ENCODE data around the gene PLCB1.

PLCB1 gene

DNA sequence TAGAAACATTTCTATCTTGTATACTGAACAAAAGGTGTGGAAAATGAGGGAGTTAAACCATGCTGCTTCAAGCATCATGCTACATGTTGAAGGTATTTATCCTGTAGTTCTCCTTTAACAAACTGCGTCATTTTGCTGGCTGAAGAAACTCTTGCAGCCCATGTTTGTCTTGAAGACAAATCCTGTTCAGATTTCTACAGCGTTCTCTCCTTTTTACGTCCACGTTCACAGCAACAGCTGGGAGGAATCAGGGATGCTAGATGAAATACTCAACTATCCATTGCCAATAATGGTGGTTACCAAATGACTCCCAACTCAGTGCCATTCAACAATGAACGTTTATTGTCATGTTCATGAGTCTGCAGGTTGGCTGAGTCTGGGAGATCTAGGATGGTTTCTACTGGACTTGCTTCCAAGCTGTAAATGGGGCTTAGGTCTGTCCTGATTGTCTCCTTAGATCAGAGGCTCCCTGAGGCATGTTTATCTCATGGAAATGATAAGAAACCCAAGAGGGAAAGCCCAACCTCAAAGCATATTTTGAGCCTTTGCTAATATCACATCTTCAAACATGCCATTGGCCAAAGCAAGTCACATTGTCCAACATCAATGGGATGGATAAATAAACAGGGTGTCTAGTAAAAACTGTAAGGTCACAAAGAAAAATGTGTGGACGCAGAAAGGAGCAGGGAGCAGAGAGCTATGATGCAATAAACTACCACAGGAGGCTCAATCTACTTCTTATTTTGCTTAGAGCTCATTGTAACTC is 2.7 kb upstream of the PLCB1 start:
- DNase-seq (ENCODE audit: low spot score): peak; percentile 12

DNA sequence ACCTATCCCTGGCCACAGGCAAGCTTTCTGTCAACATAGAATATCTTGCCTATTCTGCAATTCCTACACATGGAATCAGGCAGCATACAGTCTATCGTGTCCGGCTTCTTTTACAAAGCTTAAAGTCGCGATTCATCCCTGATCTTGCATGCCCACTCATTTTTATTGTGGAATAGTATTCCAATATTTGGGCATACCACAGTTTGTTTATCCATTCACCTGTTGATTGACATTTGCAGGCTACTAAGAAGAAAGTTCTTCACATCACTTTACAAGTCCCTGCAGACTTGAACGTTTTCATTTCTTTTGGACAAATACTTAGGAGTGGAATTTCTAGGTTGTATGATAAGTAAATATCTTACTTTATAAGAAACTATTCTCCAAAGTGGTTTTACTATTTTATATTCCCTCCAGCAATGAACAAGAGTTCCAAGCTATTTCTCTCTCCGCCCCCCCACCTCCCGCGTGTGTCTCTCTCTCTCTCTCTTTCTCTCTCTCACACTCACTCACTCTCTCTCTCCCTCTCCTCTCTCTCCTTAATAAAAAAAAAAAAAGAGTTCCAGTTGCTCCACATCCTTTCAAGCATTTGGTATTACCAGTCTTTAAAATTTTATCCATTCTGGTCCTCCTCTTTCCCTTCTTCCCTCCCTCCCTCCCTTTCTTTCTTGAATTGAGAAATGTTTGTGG is 1.1 kb upstream of the PLCB1 start:
- DNase-seq (ENCODE audit: low spot score): no peak

DNA sequence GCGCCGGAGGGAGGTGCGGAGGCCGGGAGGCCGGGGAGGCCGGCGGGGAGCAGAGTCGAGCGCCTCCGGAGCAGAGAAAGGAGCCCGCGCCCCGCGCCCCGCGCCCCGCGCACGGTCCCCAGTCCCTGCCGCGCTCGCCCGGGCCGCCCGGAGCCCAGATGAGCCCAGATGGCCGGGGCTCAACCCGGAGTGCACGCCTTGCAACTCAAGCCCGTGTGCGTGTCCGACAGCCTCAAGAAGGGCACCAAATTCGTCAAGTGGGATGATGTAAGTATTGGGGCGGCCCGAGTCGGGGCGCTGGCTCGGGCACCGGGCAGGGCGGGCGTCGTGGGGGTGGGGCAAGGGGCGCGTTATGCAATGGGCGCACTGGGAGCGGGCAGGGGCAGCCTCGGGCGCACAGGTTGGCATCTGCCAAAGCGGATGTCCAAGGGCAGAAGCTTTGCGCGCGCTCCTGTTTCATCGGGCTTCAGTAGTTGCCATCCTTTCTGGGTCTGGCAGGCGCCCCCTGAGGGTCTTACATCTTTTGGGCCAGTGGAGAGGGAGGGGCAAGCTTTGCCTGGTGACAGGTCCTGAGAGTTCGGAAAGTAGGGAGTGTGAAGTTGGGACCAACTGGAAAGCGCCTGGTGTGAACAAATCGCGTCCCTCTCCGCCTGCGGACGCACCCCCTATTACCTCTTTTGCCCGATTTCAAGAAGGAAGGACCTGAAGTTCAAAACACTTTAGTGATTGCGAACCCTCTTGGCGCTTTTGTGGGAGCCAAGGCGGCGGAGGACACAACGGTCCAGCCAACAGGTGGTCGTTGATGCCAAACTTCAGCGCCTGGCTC is 631 bp downstream of the PLCB1 start:
- no peak for DNase-seq (ENCODE audit: low spot score)

- DNase-seq (ENCODE audit: low spot score): no peak
These were observed 1.3 kb downstream of the PLCB1 start for GRCh38 chr20:8133310-8133768.

DNA sequence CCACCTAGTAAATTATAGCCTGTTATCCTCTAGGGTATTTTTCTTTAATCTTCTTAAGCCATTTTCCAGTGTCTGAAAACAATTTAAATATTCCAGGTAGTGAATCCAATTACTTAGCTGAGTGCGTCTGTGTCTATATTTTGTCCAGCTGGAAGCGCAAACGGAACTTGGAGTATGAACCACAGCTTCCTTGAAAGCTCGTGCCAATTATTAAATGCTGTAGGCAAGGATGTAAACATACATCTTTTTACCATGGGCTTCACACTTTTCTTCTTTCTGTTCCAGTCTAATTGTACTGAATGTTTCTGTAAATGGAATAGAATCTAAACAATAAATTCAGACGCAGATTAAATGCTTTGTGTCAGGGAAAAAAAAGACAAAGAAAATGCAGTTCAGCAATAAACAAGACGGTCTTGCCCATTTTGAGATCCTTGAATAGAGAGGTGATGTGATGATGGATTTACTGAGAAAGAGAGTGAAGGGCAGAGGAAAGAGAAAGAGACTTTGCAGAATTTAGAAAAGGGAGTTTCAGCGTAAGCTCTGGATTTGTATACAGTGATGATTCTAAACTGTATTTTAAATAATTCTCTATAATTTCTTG is 1.9 kb downstream of the PLCB1 start:
- DNase-seq (ENCODE audit: low spot score): no peak

- DNase-seq (ENCODE audit: low spot score): no peak
These were observed 7.8 kb downstream of the PLCB1 start for GRCh38 chr20:8139899-8140298.

DNA sequence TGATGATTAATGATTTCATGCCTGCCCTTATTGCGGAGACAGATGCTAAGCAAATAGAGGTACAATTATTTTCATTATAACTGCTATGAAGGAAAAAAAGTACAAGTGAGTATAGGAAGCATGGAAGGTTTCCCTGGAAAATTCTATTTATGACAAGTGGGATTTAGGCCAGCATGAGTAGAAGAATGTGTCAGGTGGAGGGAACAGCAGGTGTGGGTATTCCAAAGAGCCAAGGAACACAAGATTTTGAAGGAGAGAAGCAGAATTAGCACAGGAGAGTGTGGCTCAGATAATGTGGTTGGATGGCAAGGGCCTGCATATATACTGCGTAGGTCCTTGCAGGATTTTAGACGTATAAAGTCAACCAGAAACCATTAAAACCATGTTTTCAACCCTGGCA is 11.4 kb downstream of the PLCB1 start:
- DNase-seq (ENCODE audit: low spot score): no peak

- peak; percentile 71 for DNase-seq (ENCODE audit: low spot score)
These were observed 12.5 kb downstream of the PLCB1 start for GRCh38 chr20:8144282-8145245.

DNA sequence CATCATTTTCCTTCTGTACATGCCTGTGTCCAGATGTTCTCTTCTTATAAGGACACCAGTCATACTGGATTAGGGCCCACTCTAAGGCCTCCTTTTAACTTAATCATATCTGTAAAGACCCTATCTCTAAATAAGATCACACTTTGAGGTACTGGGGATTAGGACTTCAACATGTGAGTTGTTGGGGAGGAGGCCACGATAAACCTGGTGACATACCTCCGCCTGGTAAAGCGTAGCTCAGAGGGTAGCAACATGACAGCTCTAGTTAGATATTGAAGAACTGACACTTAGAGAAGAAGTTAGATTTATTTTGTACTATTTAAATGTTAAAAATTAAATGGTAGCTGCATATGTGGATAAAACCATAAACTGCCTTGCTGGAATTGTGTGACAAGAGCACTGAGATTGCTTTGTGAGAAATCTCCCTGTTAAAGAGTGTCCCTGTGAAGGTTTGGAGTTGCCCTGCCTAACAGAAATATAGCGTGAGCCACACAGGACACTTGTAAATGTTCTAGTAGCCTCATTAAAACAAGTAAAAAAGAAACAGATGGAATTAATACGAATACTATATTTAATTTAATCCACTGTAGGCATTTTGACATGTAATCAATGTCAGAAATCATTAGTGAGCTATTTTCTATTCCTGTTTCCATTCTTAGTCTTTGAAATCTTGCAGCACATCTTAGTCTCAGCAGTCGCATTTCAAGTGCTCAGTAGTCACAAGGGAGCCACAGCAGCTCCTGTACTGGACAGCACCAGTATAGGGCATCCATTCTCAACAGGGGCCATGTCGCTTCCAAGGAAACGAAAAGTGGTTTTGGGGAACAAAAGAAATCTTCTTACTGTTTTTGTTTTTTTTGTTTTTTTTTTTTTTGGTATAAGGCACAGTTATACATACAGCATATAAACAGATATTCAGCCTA is 13.4 kb downstream of the PLCB1 start:
- no peak for DNase-seq (ENCODE audit: low spot score)

DNA sequence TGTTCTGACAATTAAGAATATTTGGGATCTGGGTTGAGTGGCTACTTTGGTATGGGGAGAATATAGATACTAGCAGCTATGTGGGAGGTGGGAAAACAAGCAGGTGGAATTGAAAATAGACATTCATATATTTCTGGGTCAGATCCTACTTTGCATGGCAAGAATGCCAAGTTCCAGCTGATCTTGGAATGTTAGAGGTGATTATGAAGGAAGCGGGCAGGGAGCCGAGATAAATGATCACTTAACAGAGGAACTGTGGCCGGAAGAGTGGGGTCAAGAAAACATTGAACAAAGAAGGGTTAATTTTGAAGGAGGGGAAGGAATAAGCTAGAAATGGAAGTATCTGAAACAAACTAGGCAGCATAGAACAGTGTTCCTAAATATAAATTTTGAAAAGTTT is 15.4 kb downstream of the PLCB1 start:
- DNase-seq (ENCODE audit: low spot score): no peak

GRCh38 chr20:8148501-8148900 is 16.4 kb downstream of the PLCB1 start:
- DNase-seq (ENCODE audit: low spot score): no peak

- no peak for DNase-seq (ENCODE audit: low spot score)
These were observed 18.5 kb downstream of the PLCB1 start for GRCh38 chr20:8150591-8150990.

GRCh38 chr20:8151372-8151771 is 19.3 kb downstream of the PLCB1 start:
- no peak for DNase-seq (ENCODE audit: low spot score)

DNA sequence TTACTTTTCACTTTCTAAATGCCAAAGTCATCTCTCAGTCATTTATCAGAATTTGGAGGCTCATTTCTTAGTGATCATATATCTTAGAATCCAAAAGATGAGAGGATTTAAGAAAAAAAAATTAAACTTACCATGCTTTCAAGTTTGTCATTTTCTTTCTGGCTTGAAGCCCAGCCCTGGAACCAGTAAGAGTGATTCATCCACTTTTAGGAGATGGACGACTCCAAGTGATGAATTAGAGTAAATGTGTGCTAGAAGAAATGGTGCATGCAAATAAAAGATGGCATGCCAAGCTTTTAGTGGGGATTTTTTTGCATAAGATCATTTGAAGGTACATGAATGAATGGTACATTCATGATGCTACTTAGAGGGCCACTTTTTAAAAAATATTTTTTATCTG is 20.1 kb downstream of the PLCB1 start:
- DNase-seq (ENCODE audit: low spot score): no peak

DNA sequence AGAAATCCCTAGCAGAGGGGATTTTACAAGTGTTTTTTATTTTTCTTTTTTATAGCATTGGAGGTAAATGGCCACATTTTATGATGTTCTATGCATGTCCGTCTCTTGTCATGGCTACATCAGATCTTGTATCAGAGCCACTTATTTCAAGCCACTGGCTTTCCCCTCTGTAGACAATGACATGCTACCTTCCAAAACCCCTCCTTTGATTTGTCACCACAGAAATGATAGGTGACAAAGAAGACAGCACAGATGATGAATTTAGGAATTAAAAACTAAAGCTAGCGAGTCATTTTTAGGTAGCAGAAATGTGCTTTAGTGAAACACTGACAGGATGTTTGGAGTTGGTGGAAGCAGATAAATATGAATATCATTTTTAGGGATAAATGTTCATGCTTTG is 20.8 kb downstream of the PLCB1 start:
- DNase-seq (ENCODE audit: low spot score): no peak

GRCh38 chr20:8153281-8153908 is 21.3 kb downstream of the PLCB1 start:
- DNase-seq (ENCODE audit: low spot score): no peak

DNA sequence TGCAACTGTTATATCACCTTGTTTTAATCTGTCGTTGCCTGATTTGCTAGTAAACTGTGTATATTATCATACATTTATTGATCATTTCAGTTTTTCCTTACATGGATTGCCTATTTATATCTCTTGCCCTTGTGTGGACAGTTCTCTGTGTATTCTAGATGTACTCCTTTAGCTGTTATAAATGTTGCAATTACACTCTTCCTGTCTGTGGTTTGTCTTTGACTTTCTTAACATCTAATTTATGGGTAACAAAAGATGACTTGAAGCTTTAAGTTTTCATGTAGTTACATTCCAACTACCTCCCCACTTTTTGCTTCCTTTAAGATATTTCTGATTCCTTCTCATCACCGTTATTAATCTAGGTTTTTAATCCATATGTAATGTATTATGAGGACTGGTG is 22.6 kb downstream of the PLCB1 start:
- DNase-seq (ENCODE audit: low spot score): no peak

GRCh38 chr20:8155229-8155628 is 23.2 kb downstream of the PLCB1 start:
- no peak for DNase-seq (ENCODE audit: low spot score)

- no peak for DNase-seq (ENCODE audit: low spot score)
These were observed 23.7 kb downstream of the PLCB1 start for GRCh38 chr20:8155812-8156211.

Measured in AG08396 (cell line).